Esophagus squamous epithelium (tissue), 5 donors: ENCODE measurements around the gene PRKCA. TPM values are rescaled to one million over a fixed set of nuclear protein-coding genes. Genes with fewer than 3 reads are reported as not detected.

ENCODE experiments used
- DNase-seq: peaks from one replicate; lab custom pipeline; 2025; lab: John Stamatoyannopoulos, UW
- H3K27ac ChIP-seq, 4 donors: fragments of 200-600 bp; sonication (generic); one replicate each; pipeline ENCODE4 v1.5.1; 2016 to 2019; ENCODE audit warnings: mild to moderate bottlenecking in 1 of 4
- H3K27me3 ChIP-seq, 4 donors: fragments of 200-600 bp; sonication (generic); 1 replicate in 3 of 4; 2 replicates in 1 of 4; pipeline versions ENCODE4 v1.5.1 to v1.6.0; 2017 to 2021; ENCODE audit warnings: antibody characterized with exemption in 1 of 4
- H3K36me3 ChIP-seq, 3 donors: fragments of 200-600 bp; sonication (generic); one replicate each; pipeline ENCODE4 v1.5.1; 2016 to 2019
- H3K4me1 ChIP-seq, 3 donors: fragments of 200-600 bp; sonication (generic); one replicate each; pipeline ENCODE4 v1.5.1; 2017 to 2019
- H3K4me3 ChIP-seq, 4 donors: fragments of 200-600 bp; sonication (generic); 1 replicate in 3 of 4; 2 replicates in 1 of 4; pipeline ENCODE4 v1.5.1; 2016 to 2019; ENCODE audit warnings: mild to moderate bottlenecking in 2 of 4, moderate library complexity in 1 of 4
- H3K9me3 ChIP-seq, 3 donors: fragments of 200-600 bp; sonication (generic); one replicate each; pipeline ENCODE4 v1.5.1; 2016 to 2019
- POLR2A ChIP-seq, 4 donors: fragments of 450-650 bp; IDR thresholded peaks; one replicate each; pipeline ENCODE4 v1.6.1; 2017; ENCODE audit warnings: antibody characterized with exemption in 4 of 4, mild to moderate bottlenecking in 4 of 4, moderate library complexity in 3 of 4
- WGBS, 2 donors: methylation state at CpG; one replicate each; pipeline ENCODE4 v1.1.5; 2018; 5-methylcytosine and 5-hydroxymethylcytosine counted together
- intact Hi-C: fragments of 100-400 bp; cut with DNase I; formaldehyde crosslinking; loops from one replicate; pipeline ENCODE4 v1.15.0; 2022
- total RNA-seq, 4 donors: library from RNA; depleted of rRNA; stranded (reverse); fragments of >200 nt; gene quantifications; one replicate each; pipeline ENCODE4 v1.1.0, GENCODE V29; 2016
- TF ChIP-seq, protein P1 (sequence below), 6 experiments: fragments of 450-650 bp in 4 of 6; fragments of 200-600 bp in 2 of 6; sonication (generic) in 2 of 6; IDR thresholded peaks; one replicate each; pipeline ENCODE4 v1.5.1; 2016 to 2019; ENCODE audit warnings: antibody characterized with exemption in 6 of 6, mild to moderate bottlenecking in 4 of 6, moderate library complexity in 4 of 6
- donor health status: DM: yes; HTN: yes; CAD: no.

PRKCA gene
- total RNA-seq, 4 donors from 2014 or later = 2.4 to 9.2 (median 4.2) TPM

DNA sequence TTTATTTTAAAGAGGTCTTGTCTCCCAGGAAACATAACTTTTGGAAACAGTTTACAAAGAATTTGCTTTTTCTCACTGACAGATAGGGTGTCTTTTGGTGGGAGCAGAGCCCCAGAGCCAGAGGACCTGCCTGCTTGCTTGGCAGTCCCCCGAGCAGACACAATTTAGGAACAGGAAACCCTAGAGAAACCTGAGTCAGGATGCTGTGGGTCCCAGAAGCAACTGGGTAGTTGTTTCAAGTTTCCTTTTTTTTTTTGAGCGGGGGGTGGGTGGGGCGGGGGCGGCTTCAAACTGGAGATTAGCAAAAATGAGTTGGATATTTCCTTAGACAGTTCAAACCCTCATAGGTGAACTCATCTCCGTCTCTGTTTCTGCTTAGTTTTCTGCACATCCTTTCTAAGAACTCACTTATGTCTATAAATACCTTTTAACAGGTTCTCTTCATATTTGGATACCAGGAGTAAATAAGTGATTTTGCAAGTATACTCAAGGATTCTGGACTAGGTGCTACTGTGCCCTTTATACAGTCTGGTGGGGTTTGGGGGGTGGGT is 135.1 kb downstream of the PRKCA start:
- WGBS, 2 donors = 56 to 58% methylated on average over 3 to 4 of the region's 5 CpGs
- Histone ChIP-seq H3K27me3 (no peaks in the 10 kb centered on the region), H3K27ac (no peak overlapping the region), H3K4me3 (no peak overlapping the region), H3K36me3 (no peaks in the 10 kb centered on the region), H3K9me3 (no peaks in the 10 kb centered on the region), H3K4me1 (peaks cover 0 to 22% (median under 1%) of the 10 kb centered on the region in 3 donors)
- TF ChIP-seq, protein P1, sequence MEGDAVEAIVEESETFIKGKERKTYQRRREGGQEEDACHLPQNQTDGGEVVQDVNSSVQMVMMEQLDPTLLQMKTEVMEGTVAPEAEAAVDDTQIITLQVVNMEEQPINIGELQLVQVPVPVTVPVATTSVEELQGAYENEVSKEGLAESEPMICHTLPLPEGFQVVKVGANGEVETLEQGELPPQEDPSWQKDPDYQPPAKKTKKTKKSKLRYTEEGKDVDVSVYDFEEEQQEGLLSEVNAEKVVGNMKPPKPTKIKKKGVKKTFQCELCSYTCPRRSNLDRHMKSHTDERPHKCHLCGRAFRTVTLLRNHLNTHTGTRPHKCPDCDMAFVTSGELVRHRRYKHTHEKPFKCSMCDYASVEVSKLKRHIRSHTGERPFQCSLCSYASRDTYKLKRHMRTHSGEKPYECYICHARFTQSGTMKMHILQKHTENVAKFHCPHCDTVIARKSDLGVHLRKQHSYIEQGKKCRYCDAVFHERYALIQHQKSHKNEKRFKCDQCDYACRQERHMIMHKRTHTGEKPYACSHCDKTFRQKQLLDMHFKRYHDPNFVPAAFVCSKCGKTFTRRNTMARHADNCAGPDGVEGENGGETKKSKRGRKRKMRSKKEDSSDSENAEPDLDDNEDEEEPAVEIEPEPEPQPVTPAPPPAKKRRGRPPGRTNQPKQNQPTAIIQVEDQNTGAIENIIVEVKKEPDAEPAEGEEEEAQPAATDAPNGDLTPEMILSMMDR (IDR thresholded peaks at IDR 0.05) = no peak
- no peak for TF ChIP-seq POLR2A (IDR thresholded peaks at IDR 0.05)
- intact Hi-C loops = no loop called here
- no peak for DNase-seq

DNA sequence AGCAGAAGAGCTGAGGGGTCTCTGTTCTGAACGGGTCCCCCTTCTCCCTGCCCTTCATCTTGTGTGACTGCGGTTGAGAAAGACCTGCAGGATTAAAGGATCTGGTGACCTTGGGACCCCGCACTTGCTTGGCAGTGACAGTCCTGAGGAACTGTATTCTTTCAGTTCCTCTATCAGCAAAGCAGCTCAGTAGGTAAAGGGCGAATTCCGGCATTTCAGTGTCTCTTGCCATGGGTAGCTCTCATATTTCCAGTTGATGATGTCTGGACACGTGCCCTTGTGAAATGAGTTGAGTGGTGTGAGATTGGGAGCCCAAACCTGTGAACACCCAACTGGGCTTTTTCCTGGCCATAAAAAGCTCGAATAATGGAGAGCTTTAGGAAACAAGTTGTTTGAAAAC is 135.7 kb downstream of the PRKCA start:
- 78 to 91% methylated on average over 7 of the region's 7 CpGs for WGBS, 2 donors

DNA sequence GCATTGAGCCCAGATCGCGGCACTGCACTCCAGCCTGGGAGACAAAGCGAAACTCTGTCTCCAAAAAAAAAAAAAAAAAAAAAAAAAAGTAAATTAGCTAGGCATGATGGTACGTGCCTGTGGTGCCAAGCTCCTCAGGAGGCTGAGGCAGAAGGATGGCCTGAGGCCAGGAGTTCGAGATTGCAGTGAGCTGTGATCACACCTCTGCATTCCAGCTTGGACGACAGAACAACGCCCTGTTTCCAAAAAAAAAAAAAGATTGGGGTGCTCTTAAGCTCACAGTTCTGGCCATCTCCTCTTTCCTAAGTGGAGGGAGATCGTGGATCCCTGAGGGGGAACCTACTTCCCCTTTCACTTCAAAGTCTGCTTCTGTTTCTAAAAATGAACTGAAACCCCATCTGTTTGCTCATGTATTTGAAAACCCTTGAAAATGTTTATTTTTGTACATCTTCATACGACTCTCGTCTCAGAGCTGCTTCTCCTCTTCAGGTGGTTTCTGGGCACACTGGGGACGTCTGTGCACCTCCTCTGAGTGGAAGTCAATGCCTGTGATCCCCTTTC is 138.8 kb downstream of the PRKCA start:
- DNase-seq = no peak
- Histone ChIP-seq H3K9me3 (no peaks in the 10 kb centered on the region), H3K27ac (peak overlapping the region in 1 of 4 donors; percentile 13), H3K27me3 (no peaks in the 10 kb centered on the region), H3K4me1 (peaks cover 0 to 13% (median 0%) of the 10 kb centered on the region in 3 donors), H3K4me3 (peak overlapping the region in 2 of 4 donors; percentile 18 to 30), H3K36me3 (no peaks in the 10 kb centered on the region)
- intact Hi-C loops = no loop called here
- TF ChIP-seq, protein P1 (IDR thresholded peaks at IDR 0.05) = no peak
- TF ChIP-seq POLR2A (IDR thresholded peaks at IDR 0.05) = no peak
- 31 to 42% methylated on average over 10 to 11 of the region's 11 CpGs for WGBS, 2 donors

More for the DNA sequence above, 135.7 kb downstream of the PRKCA start:
- Histone ChIP-seq H3K9me3 (no peaks in the 10 kb centered on the region), H3K27me3 (no peaks in the 10 kb centered on the region), H3K4me3 (no peak overlapping the region), H3K36me3 (no peaks in the 10 kb centered on the region), H3K27ac (no peak overlapping the region), H3K4me1 (peaks cover 0 to 17% (median 0%) of the 10 kb centered on the region in 3 donors)
- TF ChIP-seq, protein P1 (IDR thresholded peaks at IDR 0.05) = no peak
- TF ChIP-seq POLR2A (IDR thresholded peaks at IDR 0.05) = no peak
- intact Hi-C loops = no loop called here
- DNase-seq = no peak

DNA sequence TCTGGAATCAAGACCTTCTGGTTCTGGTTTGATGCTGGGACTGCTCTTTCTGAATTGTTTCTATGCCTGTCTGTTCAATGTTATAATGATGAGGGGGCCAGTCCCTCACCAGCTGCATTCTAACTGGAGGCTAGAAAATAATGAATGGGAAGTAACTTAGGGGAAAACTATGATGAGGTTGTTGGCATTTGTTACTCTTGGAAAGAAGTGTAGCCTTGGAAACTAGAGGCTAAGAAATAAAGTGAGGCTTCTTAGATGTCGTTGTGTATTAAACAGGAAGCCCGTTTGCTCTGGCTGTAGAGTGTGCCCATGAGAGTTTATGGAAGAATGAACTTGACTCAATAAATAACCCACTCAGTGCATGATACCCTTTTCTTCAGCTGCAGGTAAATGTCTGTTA is 140.8 kb downstream of the PRKCA start:
- Histone ChIP-seq H3K4me1 (peaks cover 0 to 13% (median 0%) of the 10 kb centered on the region in 3 donors), H3K36me3 (no peaks in the 10 kb centered on the region), H3K27ac (no peak overlapping the region), H3K27me3 (no peaks in the 10 kb centered on the region), H3K4me3 (no peak overlapping the region), H3K9me3 (no peaks in the 10 kb centered on the region)
- DNase-seq = no peak
- intact Hi-C loops = no loop called here
- TF ChIP-seq POLR2A (IDR thresholded peaks at IDR 0.05) = no peak
- TF ChIP-seq, protein P1 (IDR thresholded peaks at IDR 0.05) = no peak
- WGBS, 2 donors = 68 to 76% methylated on average over 2 of the region's 2 CpGs

DNA sequence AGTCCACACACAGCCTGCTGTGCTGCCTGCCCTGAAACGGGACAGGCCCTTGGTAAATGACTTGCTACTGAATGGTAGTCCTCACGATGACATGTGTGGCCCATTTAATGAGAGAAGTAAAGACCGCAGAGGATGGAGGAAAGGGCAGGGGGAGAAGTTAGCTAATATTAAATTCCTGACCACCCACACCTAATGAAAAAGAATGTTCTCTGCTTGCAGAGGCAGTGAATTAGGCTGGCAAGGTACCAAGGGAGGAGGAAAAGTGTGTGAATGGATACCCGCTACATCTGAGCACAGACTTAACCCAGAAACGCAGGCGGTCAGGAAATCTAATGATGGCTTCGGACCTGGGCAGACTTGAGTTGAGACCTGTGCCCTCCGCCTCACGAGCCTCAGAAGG is 141.2 kb downstream of the PRKCA start:
- 70 to 80% methylated on average over 9 of the region's 9 CpGs for WGBS, 2 donors

More for the DNA sequence above, 141.2 kb downstream of the PRKCA start:
- Histone ChIP-seq H3K4me3 (no peak overlapping the region), H3K4me1 (peaks cover 0 to 13% (median 0%) of the 10 kb centered on the region in 3 donors), H3K9me3 (no peaks in the 10 kb centered on the region), H3K27ac (no peak overlapping the region), H3K36me3 (no peaks in the 10 kb centered on the region), H3K27me3 (no peaks in the 10 kb centered on the region)
- intact Hi-C loops = no loop called here
- DNase-seq = no peak
- TF ChIP-seq, protein P1 (IDR thresholded peaks at IDR 0.05) = no peak
- TF ChIP-seq POLR2A (IDR thresholded peaks at IDR 0.05) = no peak
